Caki2 (cell line): Measurements from ENCODE around the gene CRHR1. TPM values are rescaled to one million over a fixed set of nuclear protein-coding genes. Genes with fewer than 3 reads are reported as not detected.
A peak's percentile ranks its signal among the peaks of the same experiment; 100 is the strongest.
"Not testable (repeated sequence)": the region's sequence is repeated elsewhere in the genome, so short reads cannot be mapped to it uniquely, and the experiment has no call there.

Experiments used
- DNase-seq: peaks from one replicate; pipeline ENCODE4 v3.0.0-alpha.2; 2015; ENCODE audit warnings: low read depth
- in situ Hi-C: cut with HindIII; loops from 2 replicates; pipeline ENCODE4 v1.10.0; 2016; ENCODE audit warnings: low sequenced_read_pairs, low pct_unique_long_range_greater_than_20kb, mixed read lengths
- total RNA-seq: library from RNA; depleted of rRNA; stranded (reverse); fragments of >200 nt; shearing (Covaris generic); gene quantifications from 2 replicates; pipeline ENCODE4 v1.2.3, GENCODE V29; 2014; ENCODE audit warnings: low replicate concordance; rRNA removed

CRHR1 gene
- 5.1 and 10.9 TPM in 2 replicates for total RNA-seq

DNA sequence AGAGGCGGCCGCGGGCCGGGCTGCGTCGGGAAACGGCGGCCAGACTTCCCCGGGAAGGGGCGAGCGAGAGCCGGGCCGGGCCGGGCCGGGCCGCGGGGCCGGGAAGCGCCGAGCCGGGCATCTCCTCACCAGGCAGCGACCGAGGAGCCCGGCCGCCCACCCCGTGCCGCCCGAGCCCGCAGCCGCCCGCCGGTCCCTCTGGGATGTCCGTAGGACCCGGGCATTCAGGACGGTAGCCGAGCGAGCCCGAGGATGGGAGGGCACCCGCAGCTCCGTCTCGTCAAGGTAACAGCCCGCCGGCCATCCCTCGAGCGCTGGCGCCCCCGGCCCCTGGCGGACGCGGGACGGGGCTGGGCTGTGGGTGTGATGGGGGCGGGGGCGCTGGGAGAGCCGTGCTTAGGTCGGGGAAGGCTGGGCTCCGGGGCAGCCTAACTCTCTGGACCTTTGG, at the start of gene CRHR1:
TSS of gene CRHR1 (plus strand) at position 28 of the 448 bp plus-strand sequence. CDS start at position 253, 225 bp downstream.
- in situ Hi-C loops = no loop called here
- DNase-seq = no peak

GRCh38 chr17:45734598-45734997, 49.5 kb upstream of the CRHR1 start:
- in situ Hi-C loops = loop anchor here (25.0 kb wide), 1 partner anchor 97 kb away; no protein-coding TSS in a partner anchor

GRCh38 chr17:45735488-45735887, 48.6 kb upstream of the CRHR1 start:
- in situ Hi-C loops = loop anchor here (25.0 kb wide), 1 partner anchor 98 kb away; no protein-coding TSS in a partner anchor
- DNase-seq = no peak

More at GRCh38 chr17:45734598-45734997, 49.5 kb upstream of the CRHR1 start:
- DNase-seq = no peak

DNA sequence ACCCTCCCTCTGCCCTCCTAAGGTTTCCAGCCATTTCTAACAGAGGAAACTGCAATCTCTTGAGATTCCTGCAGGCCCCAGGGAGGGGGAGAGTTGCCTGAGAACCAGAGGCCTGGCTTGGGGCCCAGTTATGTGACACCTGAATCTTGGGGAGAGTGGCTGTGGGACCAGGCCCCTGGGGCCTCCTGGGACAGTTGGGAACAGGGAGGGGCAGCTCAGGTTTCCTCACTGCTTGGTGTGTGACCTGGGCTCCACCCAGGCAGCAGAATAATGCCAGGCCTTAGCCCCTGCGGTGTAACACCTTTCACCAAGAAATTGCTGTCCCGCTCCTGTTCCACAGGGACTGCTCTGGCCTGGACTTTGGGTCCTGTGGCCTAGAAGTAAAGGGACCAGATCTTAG, 44.3 kb upstream of the CRHR1 start:
- DNase-seq = no peak
- in situ Hi-C loops = loop anchor here (25.0 kb wide), 1 partner anchor 102 kb away; no protein-coding TSS in a partner anchor

GRCh38 chr17:45740553-45741330, 43.4 kb upstream of the CRHR1 start:
- peak; percentile 96 for DNase-seq
- in situ Hi-C loops = loop anchor here (25.0 kb wide), 1 partner anchor 103 kb away; no protein-coding TSS in a partner anchor

- peak; percentile 86 for DNase-seq
- in situ Hi-C loops = loop anchor here (25.0 kb wide), 1 partner anchor 105 kb away; no protein-coding TSS in a partner anchor
Observed at GRCh38 chr17:45742251-45742650, 41.9 kb upstream of the CRHR1 start.

DNA sequence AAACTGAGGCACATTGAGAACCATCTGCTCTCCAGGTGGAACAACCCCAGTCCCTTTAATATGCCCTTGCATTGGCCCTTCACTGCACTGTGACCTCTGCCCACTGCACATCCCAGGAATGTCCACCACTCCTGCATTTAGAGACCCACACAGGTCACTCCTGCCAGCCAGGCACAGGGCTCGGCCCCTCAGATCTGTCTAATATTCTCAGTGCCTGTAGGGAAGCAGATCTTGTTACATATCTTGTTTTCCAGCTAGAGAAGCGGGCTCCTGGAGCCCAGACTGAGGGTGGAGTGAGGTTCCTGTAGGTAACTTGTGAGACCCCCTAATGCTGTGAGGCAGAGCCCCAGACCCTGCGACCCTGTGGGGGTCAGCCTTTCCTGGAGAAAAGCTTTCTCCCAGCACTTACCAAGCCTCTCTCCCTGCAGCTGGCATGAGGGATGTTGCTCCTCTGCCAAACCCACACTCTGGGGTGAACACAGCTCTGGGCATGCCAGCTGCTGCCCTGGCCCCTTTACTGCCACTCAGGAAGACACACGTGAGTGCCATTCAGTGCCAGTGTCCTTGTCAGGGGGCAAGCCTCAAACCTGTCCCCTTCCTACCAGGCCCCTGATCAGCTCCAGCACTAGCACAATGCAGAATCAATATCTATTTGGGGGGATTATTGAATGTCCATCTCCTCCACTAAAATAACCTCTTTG, 40.3 kb upstream of the CRHR1 start:
- in situ Hi-C loops = loop anchor here (25.0 kb wide), 1 partner anchor 106 kb away; no protein-coding TSS in a partner anchor

GRCh38 chr17:45744826-45745225, 39.3 kb upstream of the CRHR1 start:
- DNase-seq = not testable (repeated sequence)
- in situ Hi-C loops = loop anchor here (25.0 kb wide), 1 partner anchor 108 kb away; no protein-coding TSS in a partner anchor

More for the DNA sequence above, 40.3 kb upstream of the CRHR1 start:
- DNase-seq = no peak

GRCh38 chr17:45745601-45746494, 38.3 kb upstream of the CRHR1 start:
- no peak for DNase-seq
- in situ Hi-C loops = loop anchor here (25.0 kb wide), 1 partner anchor 109 kb away; no protein-coding TSS in a partner anchor

- DNase-seq = no peak
- in situ Hi-C loops = loop anchor here (25.0 kb wide), 1 partner anchor 111 kb away; no protein-coding TSS in a partner anchor
Observed at GRCh38 chr17:45747911-45748310, 36.2 kb upstream of the CRHR1 start.

GRCh38 chr17:45748731-45749310, 35.3 kb upstream of the CRHR1 start:
- in situ Hi-C loops = loop anchor here (25.0 kb wide), 1 partner anchor 112 kb away; no protein-coding TSS in a partner anchor
- DNase-seq = no peak

GRCh38 chr17:45749831-45750335, 34.2 kb upstream of the CRHR1 start:
- in situ Hi-C loops = loop anchor here (25.0 kb wide), 1 partner anchor 113 kb away; no protein-coding TSS in a partner anchor
- no peak for DNase-seq

DNA sequence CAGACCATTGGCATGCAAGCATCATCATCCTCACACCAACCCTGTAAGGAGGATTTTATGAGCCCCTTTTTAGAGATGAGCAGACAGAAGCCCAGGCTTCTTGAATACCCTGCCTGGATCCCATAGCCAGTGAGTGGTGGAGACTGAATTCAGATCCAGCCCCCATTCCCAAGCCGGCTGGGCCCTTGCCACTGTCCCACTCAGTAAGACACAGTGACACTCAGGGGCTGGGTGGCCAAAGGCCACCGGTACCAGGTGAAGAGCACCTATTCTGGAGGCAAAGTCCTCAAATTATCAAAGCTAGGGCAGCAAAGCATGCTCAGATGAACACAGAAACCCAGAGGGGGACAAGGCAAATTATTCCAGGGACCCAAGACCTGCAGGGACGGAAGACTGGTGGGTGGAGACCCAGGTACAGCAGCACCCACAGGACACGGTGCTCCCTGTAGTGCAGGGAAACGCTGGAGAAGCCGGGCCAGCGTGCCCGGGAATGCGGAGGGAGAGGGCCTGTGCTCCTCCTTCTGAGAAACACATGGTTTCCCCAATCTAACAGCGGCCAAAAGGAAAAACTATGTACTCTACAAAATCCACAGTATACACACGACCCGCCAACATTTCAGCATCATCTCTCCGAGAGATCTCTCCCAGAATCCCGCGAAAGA, 33.2 kb upstream of the CRHR1 start:
- no peak for DNase-seq
- in situ Hi-C loops = no loop called here

DNA sequence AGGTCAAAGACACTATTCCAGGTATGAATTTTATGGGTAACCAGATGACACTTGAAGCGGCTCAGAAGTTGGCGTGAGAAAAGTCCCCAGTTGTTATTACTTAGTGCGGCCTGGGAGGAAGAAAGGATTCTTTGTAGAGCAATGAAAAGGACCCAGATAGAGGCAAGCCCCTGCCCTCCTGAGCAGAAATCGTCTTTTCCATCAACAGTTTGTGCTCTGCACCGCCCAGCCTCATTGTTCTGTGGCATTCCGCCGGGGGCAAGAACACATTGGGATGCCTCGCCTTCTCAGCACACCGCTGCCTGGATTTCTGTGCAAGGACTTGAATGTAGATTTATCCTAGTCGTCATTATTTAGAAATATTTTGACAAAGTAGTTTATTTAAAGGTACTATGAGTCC, 32.7 kb upstream of the CRHR1 start:
- DNase-seq = no peak

DNA sequence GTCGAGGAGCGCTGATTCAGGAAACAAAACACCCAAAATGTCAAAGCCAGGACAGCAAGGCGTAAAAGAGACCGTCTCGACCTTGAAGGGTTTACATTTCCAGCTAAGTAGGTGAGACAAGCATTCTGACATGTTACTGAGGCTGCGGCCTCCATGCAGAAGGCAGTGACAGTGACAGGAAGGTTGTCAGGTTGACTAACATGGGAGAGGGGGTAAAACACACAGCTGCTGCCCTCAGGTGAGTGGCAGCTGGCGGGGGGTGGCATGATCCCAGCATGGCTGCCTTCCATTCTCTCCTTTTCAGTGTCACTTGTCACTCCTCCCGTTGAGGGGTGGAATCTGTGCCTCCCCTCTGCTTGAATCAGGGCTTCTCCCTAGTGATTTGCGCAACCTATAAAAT, 31.9 kb upstream of the CRHR1 start:
- in situ Hi-C loops = no loop called here
- no peak for DNase-seq

More for the DNA sequence above, 32.7 kb upstream of the CRHR1 start:
- in situ Hi-C loops = no loop called here

DNA sequence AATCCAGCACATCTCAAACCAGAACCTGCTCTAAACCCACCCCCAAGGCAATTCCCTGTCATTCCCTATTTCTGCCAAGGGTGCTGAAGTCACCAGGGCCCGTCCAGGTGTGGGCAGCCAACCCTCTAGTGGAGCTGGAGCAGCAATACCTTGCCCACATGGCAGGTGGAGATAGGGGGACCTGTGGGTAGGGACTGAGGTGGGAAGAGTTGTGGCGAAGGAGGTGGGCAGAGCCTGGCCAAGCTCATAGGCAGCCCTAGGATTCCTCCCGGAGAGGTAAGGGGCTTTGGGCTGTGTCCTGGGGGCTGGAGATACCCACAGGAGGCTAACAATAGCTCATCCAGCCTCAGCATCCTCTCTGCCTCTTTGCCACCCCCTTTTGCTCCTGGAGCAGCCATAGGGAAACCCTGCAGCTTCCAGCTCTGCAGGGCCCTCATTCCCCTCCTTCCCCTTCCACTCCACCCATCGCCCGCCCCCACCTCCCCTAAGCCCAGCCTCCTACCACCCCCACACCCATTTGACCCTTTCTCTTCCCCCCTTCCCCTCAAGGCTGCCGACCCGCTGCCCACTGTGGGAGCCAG, 30.4 kb upstream of the CRHR1 start:
- in situ Hi-C loops = no loop called here
- no peak for DNase-seq
